HL-60/S4 (cell line): ENCODE data around the gene DOCK2.
"Not testable (repeated sequence)": the region's sequence is repeated elsewhere in the genome, so short reads cannot be mapped to it uniquely, and the experiment has no call there.

ENCODE experiments used
- in situ Hi-C: fragments of 300-500 bp; cut with MboI; formaldehyde crosslinking; loops from 2 replicates; pipeline ENCODE4 v1.14.3; 2022; ENCODE audit warnings: low sequenced_read_pairs

The DOCK2 gene

GRCh38 chr5:169637549-169638121, 560 bp downstream of the DOCK2 start:
- in situ Hi-C loops: no loop called here

- in situ Hi-C loops: no loop called here
Measured at GRCh38 chr5:169641253-169641652, 4.2 kb downstream of the DOCK2 start.

GRCh38 chr5:169646856-169647255, 9.8 kb downstream of the DOCK2 start:
- in situ Hi-C loops: no loop called here

GRCh38 chr5:169647566-169647965, 10.5 kb downstream of the DOCK2 start:
- in situ Hi-C loops: no loop called here

- in situ Hi-C loops: no loop called here
Measured at GRCh38 chr5:169648725-169649310, 11.7 kb downstream of the DOCK2 start.

- in situ Hi-C loops: no loop called here
Measured at GRCh38 chr5:169649486-169649885, 12.4 kb downstream of the DOCK2 start.

- in situ Hi-C loops: no loop called here
Measured at GRCh38 chr5:169650701-169651331, 13.7 kb downstream of the DOCK2 start.

GRCh38 chr5:169651526-169651925, 14.5 kb downstream of the DOCK2 start:
- in situ Hi-C loops: no loop called here

GRCh38 chr5:169652057-169652456, 15.0 kb downstream of the DOCK2 start:
- in situ Hi-C loops: no loop called here

- in situ Hi-C loops: no loop called here
Measured at GRCh38 chr5:169653091-169653490, 16.0 kb downstream of the DOCK2 start.

GRCh38 chr5:169655353-169655752, 18.3 kb downstream of the DOCK2 start:
- in situ Hi-C loops: no loop called here

- in situ Hi-C loops: no loop called here
Measured at GRCh38 chr5:169656125-169656901, 19.2 kb downstream of the DOCK2 start.

GRCh38 chr5:169657127-169657526, 20.1 kb downstream of the DOCK2 start:
- in situ Hi-C loops: no loop called here

GRCh38 chr5:169662451-169662850, 25.4 kb downstream of the DOCK2 start:
- in situ Hi-C loops: not testable (repeated sequence)

GRCh38 chr5:169663537-169663936, 26.5 kb downstream of the DOCK2 start:
- in situ Hi-C loops: no loop called here

GRCh38 chr5:169666365-169666764, 29.3 kb downstream of the DOCK2 start:
- in situ Hi-C loops: no loop called here

GRCh38 chr5:169667896-169668674, 31.0 kb downstream of the DOCK2 start:
- in situ Hi-C loops: no loop called here

- in situ Hi-C loops: no loop called here
Measured at GRCh38 chr5:169668732-169669131, 31.7 kb downstream of the DOCK2 start.

- in situ Hi-C loops: no loop called here
Measured at GRCh38 chr5:169670769-169671525, 33.9 kb downstream of the DOCK2 start.

- in situ Hi-C loops: no loop called here
Measured at GRCh38 chr5:169682026-169682425, 45.0 kb downstream of the DOCK2 start.
